NOMO-1 treated with DMSO at 0.1 percent for 48 hours (cell line): Measurements from ENCODE around the gene SHISA9.
A peak's percentile ranks its signal among the peaks of the same experiment; 100 is the strongest.
"Not testable (repeated sequence)": the region's sequence is repeated elsewhere in the genome, so short reads cannot be mapped to it uniquely, and the experiment has no call there.

ENCODE experiments used
- DNase-seq: peaks from one replicate; lab custom pipeline; 2025; ENCODE audit not compliant: unreplicated experiment; lab: John Stamatoyannopoulos, UW

The SHISA9 gene

GRCh38 chr16:12899529-12900143 lies 1.8 kb upstream of the SHISA9 start:
- DNase-seq = no peak

GRCh38 chr16:12900156-12900555 lies 1.2 kb upstream of the SHISA9 start:
- no peak for DNase-seq

- DNase-seq = no peak
Measured at GRCh38 chr16:12900599-12901203, 697 bp upstream of the SHISA9 start.

- no peak for DNase-seq
Measured at GRCh38 chr16:12901204-12901596, 198 bp upstream of the SHISA9 start.

- DNase-seq = no peak
Measured at GRCh38 chr16:12902511-12903372, 1.3 kb downstream of the SHISA9 start.

- no peak for DNase-seq
Measured at GRCh38 chr16:12903407-12904328, 2.3 kb downstream of the SHISA9 start.

GRCh38 chr16:12904329-12904671 lies 2.9 kb downstream of the SHISA9 start:
- no peak for DNase-seq

GRCh38 chr16:12906271-12906670 lies 4.9 kb downstream of the SHISA9 start:
- DNase-seq = no peak

- no peak for DNase-seq
Measured at GRCh38 chr16:12906765-12907516, 5.5 kb downstream of the SHISA9 start.

GRCh38 chr16:12907670-12908233 lies 6.4 kb downstream of the SHISA9 start:
- peak; percentile 1 for DNase-seq

GRCh38 chr16:12917246-12917645 lies 15.8 kb downstream of the SHISA9 start:
- no peak for DNase-seq

- no peak for DNase-seq
Measured at GRCh38 chr16:12917653-12918052, 16.3 kb downstream of the SHISA9 start.

GRCh38 chr16:12920739-12921138 lies 19.3 kb downstream of the SHISA9 start:
- DNase-seq = no peak

- DNase-seq = not testable (repeated sequence)
Measured at GRCh38 chr16:12923640-12924039, 22.2 kb downstream of the SHISA9 start.

- no peak for DNase-seq
Measured at GRCh38 chr16:12925026-12925800, 23.8 kb downstream of the SHISA9 start.

- no peak for DNase-seq
Measured at GRCh38 chr16:12927591-12927990, 26.2 kb downstream of the SHISA9 start.

GRCh38 chr16:12930881-12931280 lies 29.5 kb downstream of the SHISA9 start:
- no peak for DNase-seq

- DNase-seq = no peak
Measured at GRCh38 chr16:12936391-12936790, 35.0 kb downstream of the SHISA9 start.

GRCh38 chr16:12941896-12942295 lies 40.5 kb downstream of the SHISA9 start:
- no peak for DNase-seq
